NCI-H1694 treated with DMSO at 0.1 percent for 48 hours (cell line): ENCODE measurements around the gene MOGAT3.
"Not testable (repeated sequence)": the region's sequence is repeated elsewhere in the genome, so short reads cannot be mapped to it uniquely, and the experiment has no call there.

Experiments
- DNase-seq: peaks from one replicate; lab custom pipeline; 2025; lab: John Stamatoyannopoulos, UW

The MOGAT3 gene

GRCh38 chr7:101203740-101204738 lies 3.2 kb upstream of the MOGAT3 start:
- DNase-seq: not testable (repeated sequence)

DNA sequence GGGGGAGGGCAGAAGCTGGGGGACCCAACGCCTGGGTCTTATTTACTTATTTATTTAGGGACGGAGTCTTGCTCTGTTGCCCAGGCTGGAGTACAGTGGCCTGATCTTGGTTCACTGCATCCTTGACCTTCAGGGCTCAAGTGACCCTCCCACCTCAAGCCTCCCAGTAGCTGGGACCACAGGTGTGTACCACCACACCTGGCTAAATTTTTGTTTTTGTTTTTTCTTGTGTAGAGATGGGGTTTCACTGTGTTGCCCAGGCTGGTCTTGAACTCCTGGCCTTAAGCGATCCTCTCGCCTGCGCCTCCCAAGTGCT lies 1.7 kb upstream of the MOGAT3 start:
- DNase-seq: no peak

DNA sequence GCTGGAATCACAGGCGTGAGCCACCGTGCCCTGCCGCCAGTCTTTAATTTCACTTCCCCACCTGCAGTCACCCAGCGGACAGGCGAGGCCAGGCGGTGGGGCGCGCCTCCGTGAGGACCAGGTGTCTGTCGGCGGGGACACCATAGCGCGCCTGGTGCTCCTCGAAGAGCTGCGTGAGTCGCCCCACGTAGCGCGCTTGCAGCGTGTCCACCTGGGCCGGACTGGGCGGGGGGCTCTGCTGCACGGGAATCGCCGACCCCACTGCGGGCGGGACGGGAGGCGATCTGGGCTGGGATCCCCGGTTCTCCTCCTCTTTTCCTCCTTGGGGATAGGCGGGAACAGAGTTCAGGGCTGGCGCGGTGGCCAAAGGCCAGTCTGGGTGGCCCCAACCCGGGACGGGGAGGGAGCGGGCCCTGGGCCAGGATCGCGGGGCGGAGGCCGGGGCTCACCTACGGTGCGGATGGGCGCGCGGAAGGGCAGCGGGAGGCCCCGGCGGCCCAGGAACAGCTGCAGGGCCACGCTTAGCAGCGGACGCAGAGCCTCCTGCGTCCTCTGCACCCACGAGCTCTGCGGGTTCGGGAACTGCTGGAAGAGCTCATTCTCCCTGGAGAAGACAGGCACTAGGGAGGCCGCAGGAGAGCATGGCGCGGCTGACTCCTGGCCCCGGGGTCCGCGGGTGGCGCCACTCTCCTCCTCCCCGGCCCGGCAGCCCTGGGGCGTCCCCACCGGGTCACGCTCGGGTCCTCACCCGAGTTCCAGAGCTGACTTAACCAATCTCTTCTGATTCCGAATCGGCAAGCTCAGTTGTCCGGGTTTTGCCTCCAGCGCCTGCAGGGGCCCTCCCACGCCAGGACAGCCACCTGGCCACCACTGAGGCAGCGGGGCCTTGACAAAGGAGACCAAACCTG lies 1.1 kb upstream of the MOGAT3 start:
- no peak for DNase-seq

- DNase-seq: no peak
Measured at GRCh38 chr7:101200504-101200861, 353 bp downstream of the MOGAT3 start.

DNA sequence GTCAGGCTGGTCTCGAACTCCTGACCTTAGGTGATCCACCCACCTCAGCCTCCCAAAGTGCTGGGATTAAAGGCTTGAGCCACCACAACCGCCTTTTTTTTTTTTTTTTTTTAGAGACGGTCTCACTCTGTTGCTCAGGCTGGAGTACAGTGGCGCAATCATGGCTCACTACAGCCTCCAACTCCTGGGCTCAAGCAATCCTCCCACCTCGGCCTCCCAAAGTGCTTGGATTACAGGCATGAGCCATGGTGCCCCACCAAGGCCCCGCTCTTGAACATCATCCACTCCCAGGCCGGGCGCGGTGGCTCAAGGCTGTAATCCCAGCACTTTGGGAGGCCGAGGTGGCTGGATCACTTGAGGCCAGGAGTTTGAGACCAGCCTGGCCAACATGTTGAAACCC lies 1.3 kb downstream of the MOGAT3 start:
- not testable (repeated sequence) for DNase-seq

DNA sequence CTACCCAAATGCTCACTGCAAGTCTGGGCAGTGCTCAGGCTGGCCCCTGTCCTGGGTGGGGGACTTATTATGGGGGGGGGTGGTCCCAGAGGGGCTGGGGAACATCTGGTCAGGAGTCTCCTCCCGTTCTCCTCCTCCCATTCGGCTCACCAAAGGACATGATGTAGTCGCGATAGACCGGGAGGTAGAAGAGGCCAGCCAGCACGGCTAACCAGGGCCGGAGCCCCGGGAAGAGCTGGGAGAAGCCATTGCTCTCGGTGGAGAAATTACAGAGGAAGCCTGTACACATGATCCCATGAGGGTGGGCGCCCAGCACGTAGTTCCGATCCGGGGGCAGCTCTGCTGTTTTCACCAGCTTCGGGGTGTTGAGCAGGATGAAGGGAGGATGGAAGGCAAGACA lies 2.4 kb downstream of the MOGAT3 start:
- DNase-seq: no peak

- no peak for DNase-seq
Measured at GRCh38 chr7:101197991-101198390, 2.8 kb downstream of the MOGAT3 start.

DNA sequence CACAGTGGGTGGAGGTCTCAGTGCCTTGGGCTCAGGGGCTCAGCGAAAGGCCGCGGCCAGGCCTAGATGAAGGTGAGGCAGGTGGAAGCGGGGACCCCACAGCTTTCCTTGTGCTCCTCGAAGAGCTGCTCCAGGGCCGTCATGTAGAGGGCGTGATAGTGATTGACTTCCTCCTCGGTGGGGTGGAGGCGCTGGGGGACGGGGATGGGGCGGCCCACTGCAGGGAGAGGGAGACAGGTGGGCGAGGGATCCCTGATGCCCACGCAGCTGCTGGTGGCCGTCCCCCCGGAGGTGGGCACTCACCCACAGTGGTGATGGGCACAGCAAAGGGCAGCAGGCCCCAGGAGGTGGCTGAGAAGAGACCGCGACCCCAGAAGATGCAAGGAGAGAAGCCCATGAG lies 5.0 kb downstream of the MOGAT3 start:
- no peak for DNase-seq

GRCh38 chr7:101189109-101189508 lies 11.7 kb downstream of the MOGAT3 start:
- no peak for DNase-seq

DNA sequence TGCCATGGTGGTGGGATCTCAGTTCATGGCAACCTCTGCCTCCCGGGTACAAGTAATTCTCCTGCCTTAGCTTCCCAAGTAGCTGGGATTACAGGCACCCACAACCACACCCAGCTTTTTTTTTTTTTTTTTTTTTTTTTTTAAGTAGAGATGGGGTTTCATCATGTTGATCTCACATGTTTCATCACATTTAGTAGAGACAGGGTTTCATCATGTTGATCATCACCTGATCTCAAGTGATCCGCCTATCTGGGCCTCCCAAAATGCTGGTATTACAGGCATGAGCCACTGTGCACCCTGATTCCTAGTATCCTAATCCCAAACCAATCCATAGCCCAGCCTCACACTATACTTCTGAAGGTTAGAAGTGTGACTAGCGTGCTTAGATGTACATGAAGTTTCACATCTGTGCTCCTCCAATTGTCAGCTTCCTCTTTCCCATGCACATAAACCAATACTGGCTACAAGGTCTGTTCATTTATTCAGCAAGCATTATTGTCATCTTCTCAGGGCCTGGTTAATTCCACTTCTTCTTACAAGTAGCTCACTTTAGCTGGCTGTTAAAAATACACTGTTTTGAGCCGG lies 13.9 kb downstream of the MOGAT3 start:
- no peak for DNase-seq

DNA sequence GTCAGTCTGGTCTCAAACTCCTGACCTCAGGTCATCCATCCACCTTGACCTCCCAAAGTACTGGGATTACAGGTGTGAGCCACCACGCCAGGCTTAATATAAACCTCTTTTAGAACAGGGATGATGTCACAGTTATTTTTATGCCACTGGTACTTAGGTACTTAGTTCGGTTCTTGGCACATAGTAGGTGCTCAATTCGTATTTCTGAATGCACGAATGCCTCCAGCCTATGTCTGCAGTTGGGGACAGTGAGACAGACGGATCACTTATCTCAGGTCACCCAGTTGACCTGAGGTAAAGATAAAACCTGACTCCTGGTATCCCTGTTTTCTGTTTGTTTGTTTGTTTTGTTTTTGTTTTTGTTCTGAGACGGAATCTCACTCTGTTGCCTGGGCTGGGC lies 14.6 kb downstream of the MOGAT3 start:
- DNase-seq: no peak

DNA sequence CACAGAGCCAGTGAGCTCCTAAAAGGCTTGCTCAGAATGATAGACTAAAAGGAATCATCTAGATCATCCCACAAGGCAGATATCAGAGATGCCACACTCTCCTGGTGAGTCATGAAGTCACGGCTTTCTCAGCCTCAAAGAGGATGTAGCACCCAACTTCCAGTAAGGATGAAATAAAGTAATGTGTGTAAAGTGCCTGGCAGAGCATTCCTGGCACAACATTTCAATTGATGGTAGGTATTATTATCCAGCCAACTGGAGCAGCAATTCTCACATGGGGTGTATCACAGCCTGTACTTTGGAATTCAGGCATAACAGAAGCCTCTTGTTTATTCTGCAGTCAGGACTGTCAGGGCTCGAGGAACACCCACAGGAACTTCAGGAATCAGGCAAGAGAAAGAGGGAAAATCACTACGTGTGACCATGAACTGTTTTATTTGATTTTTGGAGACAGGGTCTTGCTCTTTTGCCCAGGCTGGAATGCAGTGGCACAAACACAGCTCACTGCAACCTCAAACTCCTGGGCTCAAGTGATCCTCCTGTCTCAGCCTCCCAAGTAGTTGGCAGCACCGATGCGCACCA lies 15.5 kb downstream of the MOGAT3 start:
- DNase-seq: no peak

- DNase-seq: no peak
Measured at GRCh38 chr7:101180130-101180755, 20.6 kb downstream of the MOGAT3 start, which contains the start of gene NAT16. TSS of gene NAT16 (minus strand) at chr7:101180293. CDS start at chr7:101174807, 5,486 bp downstream.

DNA sequence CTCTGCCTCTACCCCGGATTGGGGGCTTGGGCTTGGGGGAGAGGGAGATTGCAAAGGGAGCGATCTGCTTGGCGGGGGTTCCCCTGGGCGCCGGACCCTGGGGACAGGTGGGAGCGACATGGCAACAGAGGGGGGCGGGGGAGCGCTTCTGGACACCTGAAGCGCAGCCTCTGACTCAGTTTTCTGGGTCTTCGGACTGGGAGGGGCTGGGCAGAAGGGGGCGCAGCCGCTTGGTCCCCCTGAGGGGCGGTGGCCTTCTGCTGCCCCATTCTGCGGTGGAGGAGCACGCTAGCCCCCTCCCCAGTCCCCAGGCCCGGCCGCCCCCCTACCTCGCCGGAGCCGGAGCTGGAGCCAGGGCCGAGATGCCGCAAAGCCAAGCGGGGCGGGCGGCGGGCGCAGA lies 21.1 kb downstream of the MOGAT3 start:
- DNase-seq: no peak

DNA sequence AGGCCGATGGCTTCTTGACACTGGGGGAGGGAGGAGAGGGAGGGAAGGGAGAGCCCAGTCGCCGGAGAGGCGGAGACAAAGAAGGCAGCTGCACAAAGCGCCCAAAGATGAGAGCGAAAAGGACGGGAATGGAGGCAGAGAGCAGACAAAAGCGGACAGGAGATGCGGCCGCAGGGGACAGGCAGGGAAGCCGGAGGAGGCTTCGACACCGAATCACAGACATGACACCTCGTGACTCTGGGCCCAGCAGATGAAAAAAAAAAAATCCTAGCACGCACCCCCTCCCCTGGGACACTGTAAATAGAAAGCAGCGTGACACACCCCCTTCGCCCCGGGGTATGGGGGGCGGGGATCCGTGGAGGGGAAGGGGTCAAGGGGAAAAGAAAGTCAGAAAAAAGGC lies 21.7 kb downstream of the MOGAT3 start:
- no peak for DNase-seq

GRCh38 chr7:101177644-101178043 lies 23.2 kb downstream of the MOGAT3 start:
- no peak for DNase-seq

DNA sequence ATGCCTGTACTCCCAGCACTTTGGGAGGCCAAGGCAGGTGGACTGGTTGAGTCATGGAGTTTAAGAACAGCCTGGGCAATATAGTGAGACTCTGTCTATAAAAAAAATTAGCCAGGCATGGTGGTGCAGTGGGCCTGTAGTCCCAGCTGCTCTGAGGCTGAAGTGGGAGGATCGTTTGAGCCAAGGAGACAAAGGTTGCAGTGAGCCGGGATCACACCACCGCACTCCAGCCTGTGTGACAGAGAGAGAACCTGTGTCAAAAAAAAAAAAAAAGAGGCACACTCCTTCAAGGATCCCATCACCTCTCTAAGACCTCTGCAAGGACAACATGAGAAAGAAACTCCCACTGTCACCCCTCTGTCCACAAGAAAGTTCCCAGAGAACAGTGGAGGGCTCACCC lies 25.2 kb downstream of the MOGAT3 start:
- no peak for DNase-seq

- no peak for DNase-seq
Measured at GRCh38 chr7:101174322-101174854, 26.4 kb downstream of the MOGAT3 start.

DNA sequence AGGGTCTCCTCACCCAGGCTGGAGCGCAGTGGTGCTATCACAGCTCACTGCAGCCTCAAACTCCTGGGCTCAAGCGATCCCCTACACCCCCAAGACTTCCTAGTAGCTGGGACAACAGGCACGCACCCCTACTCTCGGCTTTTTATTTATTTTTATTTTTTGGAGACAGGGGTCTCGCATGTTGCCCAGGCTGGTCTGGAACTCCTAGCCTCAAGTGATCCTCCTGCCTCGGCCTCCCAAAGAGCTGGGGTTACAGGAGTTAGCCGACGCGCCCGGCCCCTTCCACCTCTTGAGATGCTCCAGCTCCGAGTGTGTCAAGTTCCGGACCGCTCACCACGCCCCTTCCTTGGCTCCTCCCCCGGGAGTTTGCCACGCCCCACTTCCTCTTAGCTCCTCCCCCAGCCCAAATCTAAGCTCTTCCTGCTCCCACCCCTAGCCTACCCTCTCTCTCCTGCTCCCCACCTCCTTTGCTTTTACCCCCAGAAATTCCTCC lies 27.0 kb downstream of the MOGAT3 start:
- DNase-seq: no peak

DNA sequence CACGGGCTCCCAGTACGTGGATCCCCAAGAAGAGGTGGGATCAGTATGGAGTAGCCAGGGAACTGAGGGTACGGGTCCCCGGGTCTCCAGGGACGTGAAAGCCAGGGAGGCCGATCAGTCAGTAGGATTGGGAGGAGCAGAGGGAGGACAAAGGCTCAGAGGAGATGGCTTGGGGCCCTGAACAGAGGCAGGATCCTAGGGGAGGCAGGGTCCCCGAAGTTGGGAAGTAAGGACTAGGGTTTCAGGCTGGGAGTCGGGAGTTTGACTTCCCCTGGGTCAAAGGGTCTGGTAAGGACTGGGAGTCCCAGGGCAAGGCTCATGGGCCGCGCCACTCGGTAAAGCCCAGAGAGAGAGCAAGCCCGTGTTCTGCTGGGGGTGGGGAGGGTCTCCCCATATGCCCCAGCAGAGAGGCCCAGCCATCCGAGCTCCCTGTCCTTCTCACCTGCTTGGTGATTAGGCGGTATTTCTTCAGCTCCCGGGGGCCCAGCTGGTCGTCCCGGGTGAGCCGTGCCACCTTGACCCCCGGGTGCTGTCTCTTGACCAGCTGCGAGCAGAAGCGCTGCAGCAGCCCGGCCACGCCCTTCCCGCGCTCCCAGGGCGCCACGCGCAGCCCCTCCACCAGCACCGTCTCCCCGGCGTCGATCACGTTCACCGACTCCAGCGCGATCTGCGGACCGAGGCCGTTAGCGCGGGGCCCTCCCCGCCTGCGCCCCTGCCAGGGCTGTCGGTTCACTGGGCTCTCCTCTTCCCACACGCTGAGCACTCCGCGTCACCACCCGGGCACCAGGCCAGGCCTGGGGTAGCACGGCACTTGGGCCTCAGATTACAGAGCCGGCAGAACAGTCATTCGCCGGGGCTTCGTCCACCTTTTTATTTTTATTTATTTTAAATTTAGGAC lies 27.7 kb downstream of the MOGAT3 start:
- no peak for DNase-seq
